Common myeloid progenitor, CD34-positive (primary cell): Measurements from ENCODE around the gene TNNT1.

Experiments used
- CTCF ChIA-PET: fragments of 350-600 bp; sonication (Branson Sonifier 250); formaldehyde crosslinking; loops from one replicate; lab custom pipeline; 2021; ENCODE audit warnings: antibody characterized with exemption; lab: Charles Lee
- POLR2A ChIA-PET: fragments of 350-600 bp; sonication (Branson Sonifier 250); formaldehyde crosslinking; loops from one replicate; lab custom pipeline; 2021; ENCODE audit warnings: antibody characterized with exemption; lab: Charles Lee
- DNase-seq, 3 donors: peaks; one replicate each; pipeline versions ENCODE4 v3.0.0 to v3.0.0-alpha.2; 2013
- H3K27ac ChIP-seq, 2 experiments: 1 replicate in 1 of 2; 2 replicates in 1 of 2; pipeline ENCODE4 v1.7.0; 2013; ENCODE audit warnings: inconsistent platforms in 2 of 2, low read length in 2 of 2, mild to moderate bottlenecking in 2 of 2, low read depth in 1 of 2, moderate library complexity in 1 of 2; ENCODE audit not compliant: severe bottlenecking in 2 of 2, insufficient read depth in 1 of 2, poor library complexity in 1 of 2
- H3K27me3 ChIP-seq, 5 experiments: replicated peaks in 2 of 5; 1 replicate in 3 of 5; 2 replicates in 2 of 5; pipeline versions ENCODE4 v1.6.1 to v1.7.0; 2013; ENCODE audit warnings: low read length in 4 of 5, mild to moderate bottlenecking in 2 of 5, moderate library complexity in 2 of 5, inconsistent platforms in 1 of 5; ENCODE audit not compliant: insufficient read depth in 5 of 5, control insufficient read depth in 4 of 5
- H3K36me3 ChIP-seq, 4 experiments: 1 replicate in 2 of 4; 2 replicates in 2 of 4; pipeline versions ENCODE4 v1.6.1 to v1.7.0; 2013; ENCODE audit warnings: low read length in 3 of 4, control low read depth in 1 of 4, mild to moderate bottlenecking in 1 of 4; ENCODE audit not compliant: control insufficient read depth in 4 of 4, insufficient read depth in 4 of 4
- H3K4me1 ChIP-seq, 4 experiments: 1 replicate in 3 of 4; 2 replicates in 1 of 4; pipeline versions ENCODE4 v1.6.1 to v1.7.1; 2013; ENCODE audit warnings: low read length in 3 of 4, mild to moderate bottlenecking in 3 of 4, control low read depth in 1 of 4, inconsistent platforms in 1 of 4, moderate library complexity in 1 of 4; ENCODE audit not compliant: control insufficient read depth in 4 of 4, insufficient read depth in 4 of 4; ENCODE audit errors: control extremely low read depth in 1 of 4
- H3K4me3 ChIP-seq, 7 experiments: 1 replicate in 4 of 7; 2 replicates in 3 of 7; pipeline versions ENCODE4 v1.5.1 to v1.7.0; 2013; ENCODE audit warnings: mild to moderate bottlenecking in 7 of 7, low read length in 6 of 7, moderate library complexity in 6 of 7, inconsistent platforms in 2 of 7, low read depth in 2 of 7, control low read depth in 1 of 7; ENCODE audit not compliant: insufficient read depth in 4 of 7, control insufficient read depth in 1 of 7; ENCODE audit errors: extremely low read depth in 1 of 7
- H3K9me3 ChIP-seq, 5 experiments: 1 replicate in 4 of 5; 2 replicates in 1 of 5; pipeline versions ENCODE4 v1.6.1 to v1.7.1; 2013; ENCODE audit warnings: low read length in 4 of 5, mild to moderate bottlenecking in 2 of 5, inconsistent platforms in 1 of 5, low read depth in 1 of 5, moderate library complexity in 1 of 5; ENCODE audit not compliant: control insufficient read depth in 4 of 5, insufficient read depth in 2 of 5; ENCODE audit errors: control extremely low read depth in 1 of 5
- WGBS: methylation state at CpG from one replicate; pipeline ENCODE4 v1.1.5; 2013; ENCODE audit not compliant: insufficient coverage; 5-methylcytosine and 5-hydroxymethylcytosine counted together

Gene TNNT1

GRCh38 chr19:55160128-55160985 is 11.4 kb upstream of the TNNT1 start:
- no peaks in the 10 kb centered on the region for H3K36me3 ChIP-seq
- WGBS = 12% methylated on average over 9 of the region's 33 CpGs
- H3K4me1 ChIP-seq = peaks cover 0 to 27% (median 14%) of the 10 kb centered on the region in 4 experiments
- POLR2A ChIA-PET = interaction anchor here (1.7 kb wide), 1 partner anchor 19 kb away, joined by 8 read pairs; no protein-coding TSS in a partner anchor
- DNase-seq = peak; percentile 88 to 92 (median 90)
- peaks cover 2 to 53% (median 12%) of the 10 kb centered on the region in 5 experiments for H3K27me3 ChIP-seq
- no peaks in the 10 kb centered on the region for H3K9me3 ChIP-seq
- peak overlapping the region in 1 of 7 experiments; percentile 4 for H3K4me3 ChIP-seq
- CTCF ChIA-PET = interaction anchor here (0.6 to 4.1 kb wide), 18 partner anchors 9 to 506 kb away, joined by 3 to 35 read pairs (median 4); partner anchors contain the start of genes SYT5 and TNNT1
- no peak overlapping the region for H3K27ac ChIP-seq

GRCh38 chr19:55158848-55159749 is 10.1 kb upstream of the TNNT1 start:
- Histone ChIP-seq H3K27ac (peak overlapping the region in 1 of 2 experiments; percentile 14), H3K36me3 (no peaks in the 10 kb centered on the region), H3K9me3 (no peaks in the 10 kb centered on the region), H3K4me3 (peak overlapping the region in 1 of 7 experiments; percentile 48), H3K4me1 (peaks cover 0 to 27% (median 14%) of the 10 kb centered on the region in 4 experiments), H3K27me3 (peaks cover 2 to 59% (median 12%) of the 10 kb centered on the region in 5 experiments)
- ChIA-PET POLR2A (interaction anchor here (1.7 kb wide), 1 partner anchor 18 kb away, joined by 8 read pairs; no protein-coding TSS in a partner anchor), CTCF (interaction anchor here (1.0 to 4.1 kb wide), 12 partner anchors 12 to 277 kb away, joined by 3 to 35 read pairs (median 4); partner anchors contain the start of genes SYT5 and TNNT1)
- 93% methylated on average over 8 of the region's 18 CpGs for WGBS
- no peak for DNase-seq

- DNase-seq = no peak
- H3K4me3 ChIP-seq = no peak overlapping the region
- 88% methylated on average over 4 of the region's 4 CpGs for WGBS
Measured at GRCh38 chr19:55158423-55158822, 9.4 kb upstream of the TNNT1 start.

GRCh38 chr19:55157064-55157908 is 8.3 kb upstream of the TNNT1 start, which contains the start of gene TNNI3:
Gene TNNI3, minus strand, starts transcription at chr19:55157732. Its CDS starts 143 bp downstream, at chr19:55157589.
- peaks cover 0 to 52% (median 12%) of the 10 kb centered on the region in 5 experiments for H3K27me3 ChIP-seq
- peaks cover 0 to 27% (median 14%) of the 10 kb centered on the region in 4 experiments for H3K4me1 ChIP-seq
- H3K36me3 ChIP-seq = no peaks in the 10 kb centered on the region
- ChIA-PET POLR2A (no interaction called here), CTCF (interaction anchor here (3.7 to 4.1 kb wide), 2 partner anchors 10 to 15 kb away, joined by 25 to 35 read pairs; partner anchors contain the start of gene TNNT1)
- H3K27ac ChIP-seq = no peak within 1 kb of the TSS
- H3K4me3 ChIP-seq = peak within 1 kb of the TSS in 2 of 7 experiments; percentile 40 to 54
- H3K9me3 ChIP-seq = no peaks in the 10 kb centered on the region
- no peak for DNase-seq
- 61% methylated on average over 22 of the region's 39 CpGs for WGBS

More at GRCh38 chr19:55158423-55158822, 9.4 kb upstream of the TNNT1 start:
- H3K4me1 ChIP-seq = peaks cover 0 to 27% (median 14%) of the 10 kb centered on the region in 4 experiments
- H3K27ac ChIP-seq = no peak overlapping the region
- H3K9me3 ChIP-seq = no peaks in the 10 kb centered on the region
- H3K36me3 ChIP-seq = no peaks in the 10 kb centered on the region
- ChIA-PET CTCF (interaction anchor here (2.2 to 4.1 kb wide), 3 partner anchors 11 to 16 kb away, joined by 9 to 35 read pairs (median 25); partner anchors contain the start of gene TNNT1), POLR2A (no interaction called here)
- H3K27me3 ChIP-seq = peaks cover 2 to 57% (median 12%) of the 10 kb centered on the region in 5 experiments

- no peak overlapping the region for H3K27ac ChIP-seq
- WGBS = under 1% methylated on average over 29 of the region's 52 CpGs
- no peaks in the 10 kb centered on the region for H3K9me3 ChIP-seq
- H3K36me3 ChIP-seq = no peaks in the 10 kb centered on the region
- ChIA-PET POLR2A (interaction anchor here (0.6 kb wide), 1 partner anchor 33 kb away, joined by 4 read pairs; no protein-coding TSS in a partner anchor), CTCF (no interaction called here)
- peaks cover 0 to 44% (median 6%) of the 10 kb centered on the region in 5 experiments for H3K27me3 ChIP-seq
- DNase-seq = no peak
- H3K4me3 ChIP-seq = peak overlapping the region in 4 of 7 experiments; percentile 17 to 63 (median 50)
- H3K4me1 ChIP-seq = peaks cover 0 to 24% (median 14%) of the 10 kb centered on the region in 4 experiments
Measured at GRCh38 chr19:55156202-55157063, 7.4 kb upstream of the TNNT1 start.
